Inferior parietal cortex (tissue), 1 donor: Measurements from ENCODE around the gene PA2G4.
A peak's percentile ranks its signal among the peaks of the same experiment; 100 is the strongest.

ENCODE experiments used
- DNase-seq: peaks from one replicate; pipeline ENCODE4 v3.0.0-alpha.2; 2016; ENCODE audit errors: extremely low spot score

The PA2G4 gene

GRCh38 chr12:56099787-56100186 lies 4.6 kb upstream of the PA2G4 start:
- no peak for DNase-seq

- no peak for DNase-seq
Measured at GRCh38 chr12:56101045-56101444, 3.3 kb upstream of the PA2G4 start.

GRCh38 chr12:56102683-56103065 lies 1.7 kb upstream of the PA2G4 start:
- DNase-seq = no peak

- no peak for DNase-seq
Measured at GRCh38 chr12:56103066-56103711, 1.2 kb upstream of the PA2G4 start.

- DNase-seq = no peak
Measured at GRCh38 chr12:56103823-56104108, 593 bp upstream of the PA2G4 start.

- no peak for DNase-seq
Measured at GRCh38 chr12:56104815-56105608, 653 bp downstream of the PA2G4 start.

- DNase-seq = no peak
Measured at GRCh38 chr12:56105609-56105902, 1.2 kb downstream of the PA2G4 start.

GRCh38 chr12:56107242-56107641 lies 2.9 kb downstream of the PA2G4 start:
- no peak for DNase-seq

- no peak for DNase-seq
Measured at GRCh38 chr12:56110571-56110970, 6.2 kb downstream of the PA2G4 start.

GRCh38 chr12:56114084-56114483 lies 9.7 kb downstream of the PA2G4 start:
- no peak for DNase-seq

- DNase-seq = peak; percentile 13
Measured at GRCh38 chr12:56115329-56115728, 11.0 kb downstream of the PA2G4 start.

GRCh38 chr12:56116267-56117081 lies 12.1 kb downstream of the PA2G4 start, which contains the start of gene RPL41:
TSS of gene RPL41 (plus strand) at chr12:56116633.
- DNase-seq = peak; percentile 99

GRCh38 chr12:56117082-56117706 lies 12.8 kb downstream of the PA2G4 start:
- peak; percentile 15 for DNase-seq

- DNase-seq = peak; percentile 99
Measured at GRCh38 chr12:56117778-56118687, 13.7 kb downstream of the PA2G4 start, which contains the start of gene ZC3H10. TSS of gene ZC3H10 (plus strand) at chr12:56118266. CDS start at chr12:56120563, 2,297 bp downstream.

- no peak for DNase-seq
Measured at GRCh38 chr12:56118688-56119357, 14.5 kb downstream of the PA2G4 start.

GRCh38 chr12:56119361-56119796 lies 15.0 kb downstream of the PA2G4 start:
- DNase-seq = peak; percentile 79

- no peak for DNase-seq
Measured at GRCh38 chr12:56120158-56120846, 15.9 kb downstream of the PA2G4 start.

GRCh38 chr12:56121204-56121870 lies 17.0 kb downstream of the PA2G4 start:
- DNase-seq = no peak

- DNase-seq = no peak
Measured at GRCh38 chr12:56122637-56123036, 18.3 kb downstream of the PA2G4 start.
